Activated CD4-positive, CD25-positive, alpha-beta regulatory T cell treated with anti-CD3 and anti-CD28 coated beads, Interleukin-2, amount 50 U/mL, for 24 hours (primary cell): ENCODE data around the gene NAGLU.
A peak's percentile ranks its signal among the peaks of the same experiment; 100 is the strongest.

ENCODE experiments used
- ATAC-seq, 2 donors: fragments of 150-1000 bp; cut with Tn5 transposase; one replicate each; pipeline ENCODE4 v1.10.0; 2021; ENCODE audit warnings: mild to moderate bottlenecking in 1 of 2, moderate library complexity in 1 of 2

NAGLU gene

GRCh38 chr17:42565523-42566214 lies 29.6 kb downstream of the NAGLU start:
- no peak for ATAC-seq

GRCh38 chr17:42566215-42566882 lies 30.3 kb downstream of the NAGLU start:
- no peak for ATAC-seq

GRCh38 chr17:42566883-42567573 lies 31.0 kb downstream of the NAGLU start, which contains the start of gene MLX:
Gene MLX (plus strand): TSS chr17:42567100. CDS start chr17:42567125, 25 bp downstream.
- ATAC-seq = peak; percentile 71 to 77

GRCh38 chr17:42568341-42569111 lies 32.5 kb downstream of the NAGLU start:
- no peak for ATAC-seq

- no peak for ATAC-seq
These were observed 35.6 kb downstream of the NAGLU start for GRCh38 chr17:42571435-42572225.

- no peak for ATAC-seq
These were observed 37.1 kb downstream of the NAGLU start for GRCh38 chr17:42573095-42573494.

GRCh38 chr17:42574463-42574862 lies 38.4 kb downstream of the NAGLU start:
- no peak for ATAC-seq

GRCh38 chr17:42577140-42577531 lies 41.1 kb downstream of the NAGLU start:
- peak in 1 of 2 donors; percentile 1 for ATAC-seq

- ATAC-seq = peak; percentile 92 to 94
These were observed 41.7 kb downstream of the NAGLU start, which contains the start of gene PSMC3IP for GRCh38 chr17:42577532-42578281. Gene PSMC3IP (minus strand): TSS chr17:42577729. CDS start chr17:42577686, 43 bp downstream.

- ATAC-seq = peak; percentile 54
These were observed 42.3 kb downstream of the NAGLU start for GRCh38 chr17:42578282-42578869.

- no peak for ATAC-seq
These were observed 43.9 kb downstream of the NAGLU start for GRCh38 chr17:42579794-42580551.

- no peak for ATAC-seq
These were observed 45.8 kb downstream of the NAGLU start for GRCh38 chr17:42581744-42582270.

- no peak for ATAC-seq
These were observed 48.8 kb downstream of the NAGLU start for GRCh38 chr17:42584880-42585279.

GRCh38 chr17:42585353-42585752 lies 49.3 kb downstream of the NAGLU start:
- no peak for ATAC-seq

GRCh38 chr17:42586514-42587230 lies 50.6 kb downstream of the NAGLU start:
- no peak for ATAC-seq

GRCh38 chr17:42590886-42591285 lies 54.8 kb downstream of the NAGLU start:
- no peak for ATAC-seq

- no peak for ATAC-seq
These were observed 55.4 kb downstream of the NAGLU start for GRCh38 chr17:42591411-42591810.
